GM18861 (cell line): ENCODE results near the gene NPPA.

Experiments
- ATAC-seq: cut with Tn5 transposase; IDR thresholded peaks from one replicate; pipeline ENCODE4 v1.9.1; 2021; ENCODE audit not compliant: unreplicated experiment

The NPPA gene

DNA sequence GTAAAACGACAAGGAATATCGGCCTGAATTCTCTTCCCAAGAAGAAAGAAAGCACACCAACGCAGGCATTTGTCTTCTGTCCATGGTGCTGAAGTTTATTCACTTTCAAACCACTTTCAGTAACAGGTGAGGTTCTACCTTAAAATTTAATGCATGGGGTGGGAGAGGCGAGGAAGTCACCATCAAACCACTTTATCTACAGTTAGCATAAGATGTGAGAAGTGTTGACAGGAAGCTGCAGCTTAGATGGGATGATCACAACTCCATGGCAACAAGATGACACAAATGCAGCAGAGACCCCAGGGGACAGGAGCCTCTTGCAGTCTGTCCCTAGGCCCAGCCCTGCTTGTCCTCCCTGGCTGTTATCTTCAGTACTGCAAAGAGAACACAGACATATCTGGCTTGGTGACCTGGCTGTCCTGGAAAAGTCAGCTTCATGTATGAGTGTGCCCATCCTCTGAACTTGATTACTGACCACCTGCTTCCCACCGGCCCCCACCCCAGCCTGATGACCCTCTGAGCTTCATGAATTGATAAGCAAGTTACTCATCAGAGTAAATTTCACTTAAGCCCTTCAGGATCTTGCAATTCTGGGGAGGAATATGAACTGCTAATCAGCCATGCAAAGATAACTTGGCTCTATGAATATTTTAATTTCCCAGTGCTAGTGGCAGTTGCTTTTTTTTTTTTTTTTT, 1.8 kb downstream of the NPPA start:
- ATAC-seq = no peak

DNA sequence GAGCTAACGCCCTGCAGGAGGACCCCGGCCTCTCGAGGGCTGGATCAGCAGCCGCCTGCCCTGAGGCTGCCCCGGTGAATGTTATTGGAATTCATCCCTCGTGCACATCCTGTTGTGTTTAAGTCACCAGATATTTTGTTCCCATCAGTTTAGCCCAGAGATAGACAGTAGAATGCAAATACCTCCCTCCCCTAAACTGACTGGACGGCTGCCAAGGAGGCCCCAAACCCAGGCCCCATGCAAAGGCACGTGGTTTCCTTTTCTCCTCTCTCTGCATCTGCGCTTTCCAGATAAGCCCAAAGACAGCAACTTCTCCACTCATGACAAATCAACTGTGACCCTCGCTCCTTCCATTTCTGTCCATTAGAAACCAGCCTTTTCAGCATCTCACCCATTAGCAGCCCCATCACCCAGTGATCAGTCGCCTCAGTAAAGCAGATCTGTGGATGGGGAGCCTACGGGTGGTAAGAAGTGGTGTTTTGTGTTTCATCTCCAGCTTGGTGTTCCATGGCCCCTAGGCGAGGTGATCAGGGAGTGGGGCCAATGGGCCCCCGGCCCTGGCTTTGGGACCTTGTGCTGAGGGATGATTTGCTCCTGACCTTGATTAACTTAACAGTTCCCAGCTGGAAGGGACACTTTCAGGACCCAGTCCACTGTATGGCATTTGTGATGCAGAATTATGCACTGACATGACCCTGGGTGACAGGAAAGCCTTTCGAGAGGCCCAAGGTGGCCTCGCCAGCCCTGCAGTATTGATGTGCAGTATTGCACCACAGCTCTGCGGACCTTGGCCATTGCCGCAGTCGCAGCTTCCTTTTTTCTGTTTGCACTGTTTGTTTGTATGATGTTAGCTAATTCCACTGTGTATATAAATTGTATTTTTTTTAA, 5.2 kb downstream of the NPPA start:
- no peak for ATAC-seq

GRCh38 chr1:11841245-11842153, 6.1 kb downstream of the NPPA start:
- ATAC-seq = no peak

GRCh38 chr1:11839727-11840705, 7.6 kb downstream of the NPPA start:
- no peak for ATAC-seq

GRCh38 chr1:11838349-11839272, 9.0 kb downstream of the NPPA start:
- ATAC-seq = no peak

DNA sequence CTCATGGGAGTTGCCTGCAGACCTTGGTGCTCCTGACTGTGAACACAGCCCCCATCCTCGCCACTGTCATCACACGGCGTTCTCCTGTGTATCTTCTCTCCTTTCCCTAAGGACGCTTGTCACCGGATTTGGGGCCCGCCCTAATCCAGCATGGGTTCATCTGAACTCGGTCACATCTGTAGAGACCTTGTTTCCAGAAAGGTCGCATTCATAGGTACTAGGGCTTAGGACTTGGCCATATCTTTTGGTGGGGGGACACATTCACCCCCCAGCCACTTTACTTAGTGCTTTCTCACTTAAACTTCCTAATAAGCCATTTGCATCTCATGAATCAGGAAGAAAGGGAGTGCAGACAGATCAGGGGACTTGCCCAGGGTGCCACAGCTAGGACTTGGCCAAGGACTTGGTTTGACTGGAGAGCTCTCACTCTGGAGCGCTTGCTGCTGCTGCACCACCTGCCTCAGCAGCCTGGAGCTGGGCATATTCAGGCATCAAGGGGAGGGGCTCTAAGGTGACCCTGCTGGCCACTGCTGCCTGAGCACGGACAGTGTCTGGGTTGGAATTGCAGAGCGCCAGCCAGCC, 9.7 kb downstream of the NPPA start:
- ATAC-seq = no peak

- ATAC-seq = no peak
These were observed 10.4 kb downstream of the NPPA start for GRCh38 chr1:11836955-11837766.

DNA sequence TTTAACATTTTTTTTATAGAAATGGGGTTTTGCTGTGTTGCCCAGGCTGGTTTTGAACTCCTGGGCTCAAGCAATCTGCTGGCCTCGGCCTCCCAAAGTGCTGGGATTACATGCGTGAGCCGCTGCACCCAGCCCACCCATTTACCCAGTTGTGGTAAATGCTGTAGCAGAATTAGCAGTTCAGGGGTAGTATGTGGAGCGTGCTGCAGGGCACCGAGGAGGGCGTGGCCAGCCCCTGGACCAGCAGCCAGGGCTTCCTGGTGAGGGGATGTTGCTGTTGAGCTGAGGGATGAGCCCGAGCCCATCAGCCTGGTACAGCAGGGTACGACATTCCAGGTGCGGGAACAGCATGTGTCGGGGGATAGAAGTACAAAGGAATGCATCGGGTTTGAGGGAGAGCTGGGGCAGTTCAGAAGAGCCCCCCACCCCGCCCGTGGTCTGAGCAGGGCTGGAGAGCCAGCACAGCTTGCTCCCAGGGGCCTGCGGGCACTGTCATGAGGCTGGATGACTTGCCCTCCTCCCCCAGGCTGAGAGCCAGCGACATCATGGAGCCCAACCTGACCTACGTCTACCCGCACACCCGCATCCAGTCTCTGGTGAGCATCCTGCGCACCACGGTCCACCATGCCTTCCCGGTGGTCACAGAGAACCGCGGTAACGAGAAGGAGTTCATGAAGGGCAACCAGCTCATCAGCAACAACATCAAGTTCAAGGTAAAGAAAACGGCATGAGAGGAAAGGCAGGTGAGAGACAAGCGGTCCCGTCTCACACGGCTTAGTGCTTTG, 11.9 kb downstream of the NPPA start:
- no peak for ATAC-seq

GRCh38 chr1:11833900-11834299, 13.7 kb downstream of the NPPA start:
- no peak for ATAC-seq

DNA sequence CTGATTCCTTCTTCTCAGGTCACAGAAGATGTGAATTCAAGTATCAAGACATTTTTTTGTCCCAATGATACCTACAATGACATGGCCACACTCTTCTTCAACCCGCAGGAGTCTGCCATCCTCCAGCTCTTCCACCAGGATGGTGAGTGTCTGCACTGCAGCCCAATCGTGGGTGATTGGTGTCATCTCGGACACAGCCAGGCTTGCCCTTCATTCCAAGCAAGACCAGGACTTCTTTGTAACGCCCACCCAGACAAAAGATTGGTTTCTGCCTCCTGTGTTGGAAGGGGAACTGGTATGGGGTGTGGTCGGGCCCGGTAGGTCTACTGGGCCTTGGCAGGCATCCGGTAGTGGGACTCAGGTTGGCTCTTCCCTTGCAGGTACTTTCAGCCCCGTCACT, 14.1 kb downstream of the NPPA start:
- ATAC-seq = no peak

- no peak for ATAC-seq
These were observed 15.4 kb downstream of the NPPA start for GRCh38 chr1:11831945-11832725.

DNA sequence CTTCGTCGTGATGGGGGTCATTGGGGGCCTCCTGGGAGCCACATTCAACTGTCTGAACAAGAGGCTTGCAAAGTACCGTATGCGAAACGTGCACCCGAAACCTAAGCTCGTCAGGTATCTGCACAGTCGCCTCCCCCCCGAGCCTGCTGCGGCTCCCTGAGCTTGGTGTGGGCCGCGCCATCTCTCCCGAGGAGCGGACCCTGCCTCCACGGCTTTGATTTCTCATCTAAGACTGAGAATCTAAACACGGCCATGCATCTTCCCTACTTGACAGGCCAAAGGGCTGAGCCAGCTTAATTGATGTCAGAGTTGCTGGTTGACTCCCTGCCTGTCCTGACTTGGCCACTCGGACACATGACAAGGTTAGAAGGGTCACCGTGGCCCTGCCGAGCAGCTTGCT, 19.1 kb downstream of the NPPA start:
- ATAC-seq = no peak

GRCh38 chr1:11826946-11827345, 20.6 kb downstream of the NPPA start:
- no peak for ATAC-seq

DNA sequence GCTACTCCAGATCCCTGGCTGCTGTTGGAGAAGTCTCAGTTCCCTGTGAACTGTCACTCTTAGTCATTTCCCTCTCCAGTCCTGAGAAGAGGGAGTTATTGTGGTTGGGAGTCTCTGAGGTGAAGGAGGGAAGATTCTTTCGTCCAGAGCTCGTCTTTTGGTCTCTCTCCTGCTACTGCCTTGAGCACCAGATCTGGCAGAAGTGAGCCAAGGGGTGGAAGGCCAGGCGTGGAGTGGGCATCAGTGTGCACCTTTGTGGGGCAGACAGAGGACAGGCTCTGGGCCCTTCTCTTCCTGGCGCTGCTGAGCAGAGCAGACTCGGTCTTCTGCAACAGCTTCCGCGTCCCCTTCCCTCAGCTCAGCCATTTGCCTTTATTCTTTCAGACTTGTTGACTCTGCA, 22.5 kb downstream of the NPPA start:
- ATAC-seq = no peak

DNA sequence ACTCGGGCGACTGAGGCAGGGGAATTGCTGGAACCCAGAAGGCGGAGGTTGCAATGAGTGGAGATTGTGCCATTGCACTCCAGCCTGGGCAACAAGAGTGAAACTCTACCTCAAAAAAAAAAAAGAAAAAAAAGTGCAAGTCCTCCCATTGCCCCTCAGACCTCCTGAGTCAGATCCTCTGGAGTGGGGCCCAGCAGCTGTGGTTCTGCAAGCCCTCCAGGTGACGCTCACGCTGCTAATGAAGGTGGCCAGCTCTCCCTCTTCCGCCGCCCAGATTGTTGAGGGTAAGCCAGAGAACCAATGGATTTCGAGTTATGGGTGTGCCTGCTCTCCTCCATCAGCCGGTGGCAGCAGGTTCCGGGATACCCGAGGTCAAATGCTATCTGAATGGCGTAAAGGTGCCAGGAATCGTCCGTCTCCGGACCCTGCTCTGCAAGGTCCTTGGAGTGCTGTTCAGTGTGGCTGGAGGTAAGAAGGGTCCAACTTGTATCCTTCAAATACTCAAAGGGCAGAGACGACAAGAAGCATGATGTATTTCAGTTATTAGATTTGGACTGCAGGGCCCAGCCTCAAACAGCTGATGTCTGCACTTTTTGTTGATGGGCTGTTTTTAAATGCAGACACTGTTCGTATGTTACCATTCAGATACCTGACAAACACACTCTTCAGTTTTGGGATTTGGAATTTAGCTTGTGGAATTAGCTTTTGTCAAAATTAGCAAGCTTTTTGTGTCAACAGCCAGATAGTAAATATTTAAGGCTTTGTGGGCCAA, 24.0 kb downstream of the NPPA start:
- no peak for ATAC-seq

- no peak for ATAC-seq
These were observed 25.5 kb downstream of the NPPA start for GRCh38 chr1:11822091-11822490.
